ENCODE data around the gene ADAMTS6. TPM values are rescaled to one million over a fixed set of nuclear protein-coding genes. Genes with fewer than 3 reads are reported as not detected.

The ADAMTS6 gene
- total RNA-seq, 4 donors from 2014 or later, result 0.34 to 2.8 (median 2.0) TPM

DNA sequence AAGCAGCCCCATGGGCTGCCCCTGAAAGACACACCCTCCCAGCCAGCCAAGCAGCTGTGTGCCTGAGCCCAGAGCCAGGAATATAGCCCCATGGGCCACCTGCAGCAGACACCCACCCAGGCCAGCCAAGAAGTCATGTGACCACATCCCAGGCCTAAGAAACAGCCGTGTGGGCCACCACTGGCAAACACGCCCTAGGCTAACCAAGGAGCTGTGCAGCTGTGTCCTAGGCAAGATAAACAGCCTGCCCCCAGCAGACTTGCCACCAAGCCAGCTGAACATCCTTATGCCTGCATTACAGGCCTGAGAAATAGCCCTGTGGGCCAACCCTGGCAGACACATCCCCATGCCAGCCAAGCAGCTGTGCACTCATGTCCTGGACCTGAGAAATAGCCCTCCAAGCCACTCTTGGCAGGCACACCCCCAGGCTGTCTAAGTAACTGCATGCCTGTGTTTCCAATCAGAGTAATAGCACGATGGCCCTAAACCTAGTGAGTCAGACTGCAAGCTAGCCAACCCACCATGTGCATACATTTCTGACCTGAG is 143.0 kb downstream of the ADAMTS6 start:
- H3K27ac ChIP-seq, result no peak overlapping the region
- peaks cover 5% of the 10 kb centered on the region for H3K9me3 ChIP-seq
- 100% methylated on average over 1 of the region's 3 CpGs for WGBS
- DNase-seq (ENCODE audit: low spot score in 2 of 2), result no peak
- H3K36me3 ChIP-seq, result no peaks in the 10 kb centered on the region
- TF ChIP-seq EP300 (IDR thresholded peaks at IDR 0.05) (no peak), POLR2AphosphoS5 (IDR thresholded peaks at IDR 0.05) (no peak), POLR2A (IDR thresholded peaks at IDR 0.05) (no peak), CTCF (IDR thresholded peaks at IDR 0.05) (no peak)
- no peaks in the 10 kb centered on the region for H3K4me1 ChIP-seq
- no peak overlapping the region for H3K4me3 ChIP-seq
- H3K27me3 ChIP-seq, result no peaks in the 10 kb centered on the region

- H3K36me3 ChIP-seq, result no peaks in the 10 kb centered on the region
These were observed 147.6 kb downstream of the ADAMTS6 start for GRCh38 chr5:65334077-65334476.

GRCh38 chr5:65332591-65332990 is 149.1 kb downstream of the ADAMTS6 start:
- DNase-seq (ENCODE audit: low spot score in 2 of 2), result no peak
- Histone ChIP-seq H3K36me3 (no peaks in the 10 kb centered on the region), H3K27ac (no peak overlapping the region), H3K4me1 (no peaks in the 10 kb centered on the region), H3K4me3 (no peak overlapping the region), H3K27me3 (no peaks in the 10 kb centered on the region), H3K9me3 (no peaks in the 10 kb centered on the region)
- 77% methylated on average over 1 of the region's 1 CpG for WGBS
- TF ChIP-seq EP300 (IDR thresholded peaks at IDR 0.05) (no peak), POLR2AphosphoS5 (IDR thresholded peaks at IDR 0.05) (no peak), POLR2A (IDR thresholded peaks at IDR 0.05) (no peak), CTCF (IDR thresholded peaks at IDR 0.05) (no peak)

More at GRCh38 chr5:65334077-65334476, 147.6 kb downstream of the ADAMTS6 start:
- TF ChIP-seq EP300 (IDR thresholded peaks at IDR 0.05) (no peak), CTCF (IDR thresholded peaks at IDR 0.05) (no peak), POLR2AphosphoS5 (IDR thresholded peaks at IDR 0.05) (no peak), POLR2A (IDR thresholded peaks at IDR 0.05) (no peak)
- H3K4me3 ChIP-seq, result no peak overlapping the region
- H3K4me1 ChIP-seq, result no peaks in the 10 kb centered on the region
- 64% methylated on average over 4 of the region's 4 CpGs for WGBS
- no peak for DNase-seq (ENCODE audit: low spot score in 2 of 2)
- no peaks in the 10 kb centered on the region for H3K27me3 ChIP-seq
- no peak overlapping the region for H3K27ac ChIP-seq
- H3K9me3 ChIP-seq, result no peaks in the 10 kb centered on the region

DNA sequence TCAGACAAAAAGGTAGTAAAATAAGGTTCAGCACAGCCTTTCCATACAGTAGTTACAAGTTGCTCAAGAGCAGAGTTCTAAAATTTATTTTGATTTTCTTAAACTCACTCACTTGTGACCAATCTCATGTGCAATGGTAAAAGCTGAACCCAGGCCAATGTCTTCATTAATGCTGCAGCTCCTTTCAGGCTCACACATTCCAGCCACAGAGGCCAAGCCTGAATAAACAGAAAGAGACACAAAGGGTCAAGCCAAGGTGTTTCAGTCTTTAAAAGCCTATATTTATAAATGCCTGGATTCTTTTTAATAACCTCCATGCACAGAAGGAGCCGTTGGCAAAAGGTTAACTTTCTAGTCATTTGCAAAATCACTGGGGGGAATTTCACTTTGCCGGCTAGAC is 152.5 kb downstream of the ADAMTS6 start:
- Histone ChIP-seq H3K9me3 (no peaks in the 10 kb centered on the region), H3K4me3 (no peak overlapping the region), H3K27me3 (no peaks in the 10 kb centered on the region), H3K36me3 (no peaks in the 10 kb centered on the region), H3K27ac (no peak overlapping the region), H3K4me1 (no peaks in the 10 kb centered on the region)
- WGBS, result 59% methylated on average over 2 of the region's 2 CpGs
- no peak for DNase-seq (ENCODE audit: low spot score in 2 of 2)
- TF ChIP-seq CTCF (IDR thresholded peaks at IDR 0.05) (no peak), POLR2AphosphoS5 (IDR thresholded peaks at IDR 0.05) (no peak), POLR2A (IDR thresholded peaks at IDR 0.05) (no peak), EP300 (IDR thresholded peaks at IDR 0.05) (no peak)

DNA sequence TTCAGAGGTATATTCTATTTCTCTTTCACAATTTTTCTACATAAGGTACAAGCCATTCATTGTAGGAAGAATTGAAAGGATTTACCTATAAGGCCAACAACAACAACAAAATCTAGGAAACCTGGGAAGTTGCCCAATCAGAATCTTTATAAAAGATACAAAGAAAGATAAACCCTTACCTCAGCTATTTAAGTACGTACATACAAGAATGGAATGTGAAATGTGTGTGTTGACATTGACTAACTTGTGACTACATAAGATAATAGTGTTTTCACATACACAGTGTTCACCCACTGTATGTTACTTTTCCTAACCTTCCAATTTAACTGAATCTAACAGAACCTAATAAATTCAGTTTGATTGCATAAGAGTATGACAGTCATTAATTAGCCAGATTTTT is 154.1 kb downstream of the ADAMTS6 start:
- H3K9me3 ChIP-seq, result no peaks in the 10 kb centered on the region
- no peaks in the 10 kb centered on the region for H3K4me1 ChIP-seq
- H3K4me3 ChIP-seq, result no peak overlapping the region
- 53% methylated on average over 1 of the region's 1 CpG for whole genome bisulfite sequencing
- H3K27me3 ChIP-seq, result no peaks in the 10 kb centered on the region
- TF ChIP-seq CTCF (IDR thresholded peaks at IDR 0.05) (no peak), EP300 (IDR thresholded peaks at IDR 0.05) (no peak), POLR2AphosphoS5 (IDR thresholded peaks at IDR 0.05) (no peak), POLR2A (IDR thresholded peaks at IDR 0.05) (no peak)
- no peaks in the 10 kb centered on the region for H3K36me3 ChIP-seq
- no peak for DNase-seq (ENCODE audit: low spot score in 2 of 2)
- H3K27ac ChIP-seq, result no peak overlapping the region

Data from suprapubic skin (tissue), 4 donors.